Effector CD4-positive, alpha-beta T cell (primary cell): ENCODE measurements around the gene SH3GL3.

Experiments
- DNase-seq: peaks from one replicate; pipeline ENCODE4 v3.0.0-alpha.2; 2020

SH3GL3 gene

GRCh38 chr15:83626171-83626802, 179.1 kb downstream of the SH3GL3 start:
- DNase-seq, result no peak

- no peak for DNase-seq
Observed at GRCh38 chr15:83631534-83631933, 184.4 kb downstream of the SH3GL3 start.

- DNase-seq, result no peak
Observed at GRCh38 chr15:83643201-83643600, 196.1 kb downstream of the SH3GL3 start.

GRCh38 chr15:83644439-83644838, 197.3 kb downstream of the SH3GL3 start:
- DNase-seq, result no peak

GRCh38 chr15:83650831-83651230, 203.7 kb downstream of the SH3GL3 start:
- DNase-seq, result no peak

- no peak for DNase-seq
Observed at GRCh38 chr15:83651541-83651940, 204.4 kb downstream of the SH3GL3 start.

GRCh38 chr15:83652626-83653204, 205.6 kb downstream of the SH3GL3 start:
- no peak for DNase-seq

GRCh38 chr15:83653288-83653638, 206.1 kb downstream of the SH3GL3 start:
- no peak for DNase-seq

GRCh38 chr15:83653639-83654378, 206.7 kb downstream of the SH3GL3 start, which contains the start of gene ADAMTSL3:
Gene ADAMTSL3 (plus strand): TSS chr15:83654123. CDS start chr15:83655762, 1,639 bp downstream.
- no peak for DNase-seq

- DNase-seq, result no peak
Observed at GRCh38 chr15:83654379-83655236, 207.5 kb downstream of the SH3GL3 start.

- DNase-seq, result no peak
Observed at GRCh38 chr15:83655237-83655616, 208.1 kb downstream of the SH3GL3 start.

- DNase-seq, result no peak
Observed at GRCh38 chr15:83656192-83656591, 209.1 kb downstream of the SH3GL3 start.

- DNase-seq, result no peak
Observed at GRCh38 chr15:83656943-83657528, 209.9 kb downstream of the SH3GL3 start.

GRCh38 chr15:83657549-83657948, 210.4 kb downstream of the SH3GL3 start:
- no peak for DNase-seq

GRCh38 chr15:83658430-83659416, 211.6 kb downstream of the SH3GL3 start:
- DNase-seq, result no peak

GRCh38 chr15:83659417-83659812, 212.3 kb downstream of the SH3GL3 start:
- no peak for DNase-seq

GRCh38 chr15:83665480-83665879, 218.3 kb downstream of the SH3GL3 start:
- DNase-seq, result no peak
